ENCODE results near the gene NOL4L. TPM values are rescaled to one million over a fixed set of nuclear protein-coding genes. Genes with fewer than 3 reads are reported as not detected.

Gene NOL4L
- total and polyA plus RNA-seq, 2 experiments from 2014 or later, result 38.8 to 39.2 TPM

DNA sequence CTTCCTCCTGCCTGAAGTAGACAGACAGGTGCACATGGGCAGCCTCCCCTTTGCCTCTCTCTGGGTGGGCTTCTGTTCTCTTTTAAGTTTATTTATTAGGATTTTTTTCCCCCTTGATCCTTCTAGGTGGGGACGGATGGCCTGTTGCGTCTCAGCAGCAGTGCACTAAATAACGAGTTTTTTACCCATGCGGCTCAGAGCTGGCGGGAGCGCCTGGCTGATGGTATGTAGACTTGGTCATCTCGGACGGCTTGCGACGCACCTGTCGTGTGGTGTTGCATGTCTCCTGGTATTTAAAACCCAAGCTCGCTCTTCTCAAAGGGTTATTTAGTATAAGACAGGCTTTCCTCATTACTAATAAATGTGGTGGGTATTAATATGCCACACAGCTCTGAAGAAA is 153.7 kb downstream of the NOL4L start (continued):
- TF ChIP-seq ZNF462 (CRISPR knock-in tag; IDR thresholded peaks at IDR 0.05) (no peak), NANOG (IDR thresholded peaks at IDR 0.05; ENCODE audit: borderline replicate concordance) (no peak), CREB1 (CRISPR knock-in tag; IDR thresholded peaks at IDR 0.05; ENCODE audit: low read depth) (no peak), JUNB (IDR thresholded peaks at IDR 0.05; ENCODE audit: unreplicated experiment) (no peak)

DNA sequence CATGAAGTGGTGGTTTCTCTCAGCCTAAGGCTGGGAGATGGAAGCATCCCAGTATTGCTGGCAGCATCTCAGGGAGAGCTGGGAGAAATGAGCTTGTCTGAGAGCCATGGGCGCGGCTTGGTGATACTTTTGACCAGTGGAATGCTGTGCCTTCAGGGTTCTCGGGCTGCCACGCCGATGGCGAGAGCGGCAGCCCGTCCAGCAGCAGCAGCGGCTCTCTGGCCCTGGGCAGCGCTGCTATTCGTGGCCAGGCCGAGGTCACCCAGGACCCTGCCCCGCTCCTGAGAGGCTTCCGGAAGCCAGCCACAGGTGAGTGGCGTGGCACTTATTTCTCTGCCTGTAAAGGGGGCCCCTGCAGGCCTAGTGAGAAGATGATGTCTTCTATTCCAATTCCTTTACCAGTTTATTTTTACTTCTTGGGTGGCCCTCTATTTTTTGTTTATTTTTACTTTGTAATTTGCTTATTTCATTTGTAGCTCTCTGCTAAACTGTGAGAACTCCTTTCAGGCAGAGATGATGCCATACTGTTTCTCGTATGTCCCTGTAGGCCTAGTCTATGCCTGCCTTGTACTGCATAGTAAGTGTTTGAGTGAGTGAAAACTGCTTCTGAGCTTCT is 155.3 kb downstream of the NOL4L start:
- no peaks in the 10 kb centered on the region for H3K27me3 ChIP-seq (ENCODE audit: insufficient read depth)
- TF ChIP-seq EZH2phosphoT487 (IDR thresholded peaks at IDR 0.05; ENCODE audit: unreplicated experiment), result no peak
- TF ChIP-seq JUNB (IDR thresholded peaks at IDR 0.05; ENCODE audit: unreplicated experiment), result no peak
- no peak overlapping the region for H3K4me2 ChIP-seq
- peaks cover 16% of the 10 kb centered on the region for H3K36me3 Mint-ChIP-seq (ENCODE audit: low read depth)
- H3K4me1 ChIP-seq (ENCODE audit: insufficient read depth), result no peaks in the 10 kb centered on the region
- no peaks in the 10 kb centered on the region for H3K4me1 Mint-ChIP-seq
- H3K4me3 ChIP-seq, result no peak overlapping the region
- no peaks in the 10 kb centered on the region for H3K79me2 ChIP-seq (replicated peaks; ENCODE audit: insufficient read depth)
- DNase-seq (ENCODE audit: low spot score) (no peak), ATAC-seq (no peak)
- peaks cover 12% of the 10 kb centered on the region for H3K36me3 ChIP-seq (ENCODE audit: insufficient read depth)
- no peaks in the 10 kb centered on the region for H3K9me3 Mint-ChIP-seq
- H3K27ac Mint-ChIP-seq, result no peak overlapping the region
- no peaks in the 10 kb centered on the region for H3K27me3 Mint-ChIP-seq (ENCODE audit: insufficient read depth, low read depth, poor library complexity)
- no peak overlapping the region for H2AFZ ChIP-seq
- H3F3A ChIP-seq (replicated peaks; ENCODE audit: low read depth), result peaks cover 6% of the 10 kb centered on the region; the same call in 1 of the 2 replicates
- H3K4me3 Mint-ChIP-seq, result no peak overlapping the region
- H3K9me2 ChIP-seq (ENCODE audit: insufficient read depth), result 0 out of 2 replicates have a peak, but pooled peaks cover under 1% of the 10 kb centered on the region
- peaks cover 28% of the 10 kb centered on the region for H4K20me1 ChIP-seq (replicated peaks; ENCODE audit: insufficient read depth)
- H3K27ac ChIP-seq (ENCODE audit: low read depth), result 0 out of 2 replicates have a peak overlapping the region, but pooled peaks have one; percentile 30

Data from GM23338 (cell line).